Suprapubic skin (tissue), 4 donors: ENCODE measurements around the gene UEVLD.

ENCODE experiments used
- EP300 ChIP-seq: sonication (generic); formaldehyde crosslinking; IDR thresholded peaks from one replicate; pipeline ENCODE4 v1.6.1; 2017; ENCODE audit warnings: antibody characterized with exemption
- POLR2A ChIP-seq, 2 donors: fragments of 450-650 bp; IDR thresholded peaks; one replicate each; pipeline ENCODE4 v1.6.1; 2017; ENCODE audit warnings: antibody characterized with exemption in 2 of 2, mild to moderate bottlenecking in 2 of 2, moderate library complexity in 2 of 2
- POLR2AphosphoS5 ChIP-seq, 3 donors: sonication (generic); formaldehyde crosslinking; IDR thresholded peaks; one replicate each; pipeline ENCODE4 v1.6.1; 2017; ENCODE audit warnings: antibody characterized with exemption in 3 of 3
- TF ChIP-seq, protein P1 (sequence below), 2 donors: fragments of 200-600 bp in 1 of 2; fragments of 450-650 bp in 1 of 2; sonication (generic) in 1 of 2; IDR thresholded peaks; one replicate each; pipeline ENCODE4 v1.5.1; 2016 to 2019; ENCODE audit warnings: antibody characterized with exemption in 2 of 2, mild to moderate bottlenecking in 1 of 2, moderate library complexity in 1 of 2

DNA sequence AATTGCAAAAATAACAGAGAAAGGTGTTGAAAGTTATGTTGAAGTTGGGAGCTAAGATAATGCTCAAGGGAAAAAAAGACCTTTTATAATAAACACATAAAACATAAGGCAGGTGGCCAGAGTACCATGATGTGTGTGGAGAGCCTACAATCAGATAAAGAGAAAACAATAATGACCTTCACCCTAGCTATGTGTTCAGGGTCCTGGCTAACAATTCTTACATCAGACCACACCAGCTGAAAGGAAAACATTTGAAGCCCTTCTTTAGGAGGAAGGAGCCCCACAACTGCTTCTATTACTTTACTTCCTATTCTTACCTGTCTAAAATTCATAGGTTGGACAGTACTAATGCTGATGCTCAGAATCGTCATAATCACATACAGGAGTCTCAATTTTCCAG lies 64.3 kb downstream of the UEVLD start:
- TF ChIP-seq, protein P1, sequence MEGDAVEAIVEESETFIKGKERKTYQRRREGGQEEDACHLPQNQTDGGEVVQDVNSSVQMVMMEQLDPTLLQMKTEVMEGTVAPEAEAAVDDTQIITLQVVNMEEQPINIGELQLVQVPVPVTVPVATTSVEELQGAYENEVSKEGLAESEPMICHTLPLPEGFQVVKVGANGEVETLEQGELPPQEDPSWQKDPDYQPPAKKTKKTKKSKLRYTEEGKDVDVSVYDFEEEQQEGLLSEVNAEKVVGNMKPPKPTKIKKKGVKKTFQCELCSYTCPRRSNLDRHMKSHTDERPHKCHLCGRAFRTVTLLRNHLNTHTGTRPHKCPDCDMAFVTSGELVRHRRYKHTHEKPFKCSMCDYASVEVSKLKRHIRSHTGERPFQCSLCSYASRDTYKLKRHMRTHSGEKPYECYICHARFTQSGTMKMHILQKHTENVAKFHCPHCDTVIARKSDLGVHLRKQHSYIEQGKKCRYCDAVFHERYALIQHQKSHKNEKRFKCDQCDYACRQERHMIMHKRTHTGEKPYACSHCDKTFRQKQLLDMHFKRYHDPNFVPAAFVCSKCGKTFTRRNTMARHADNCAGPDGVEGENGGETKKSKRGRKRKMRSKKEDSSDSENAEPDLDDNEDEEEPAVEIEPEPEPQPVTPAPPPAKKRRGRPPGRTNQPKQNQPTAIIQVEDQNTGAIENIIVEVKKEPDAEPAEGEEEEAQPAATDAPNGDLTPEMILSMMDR (IDR thresholded peaks at IDR 0.05): no peak
- no peak for TF ChIP-seq POLR2A (IDR thresholded peaks at IDR 0.05)
- TF ChIP-seq EP300: no peak
- no peak for TF ChIP-seq POLR2AphosphoS5 (IDR thresholded peaks at IDR 0.05)
